ENCODE results near the gene EML2. TPM values are rescaled to one million over a fixed set of nuclear protein-coding genes. Genes with fewer than 3 reads are reported as not detected.
A peak's percentile ranks its signal among the peaks of the same experiment; 100 is the strongest.

Gene EML2
- total RNA-seq, 4 donors from 2014 or later: 1.2 to 18.4 (median 11.6) TPM

DNA sequence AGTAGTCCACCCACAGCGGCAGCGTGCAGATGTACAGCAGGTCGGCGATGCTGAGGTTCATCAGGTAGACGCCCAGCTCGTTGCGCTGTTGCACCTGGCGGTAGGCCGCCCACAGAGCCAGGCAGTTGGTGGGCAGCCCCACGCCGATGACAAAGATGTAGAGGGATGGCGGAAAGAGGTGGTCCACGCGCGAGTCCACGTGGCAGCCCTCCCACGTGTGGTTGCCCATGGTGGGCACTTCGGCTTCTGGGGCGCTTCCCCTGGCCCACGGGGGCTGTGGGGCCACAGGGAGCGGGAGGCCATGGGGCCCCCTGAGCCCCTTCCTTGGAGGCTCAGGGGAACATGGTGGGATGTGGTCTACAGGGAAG, 47.6 kb downstream of the EML2 start:
- no peaks in the 10 kb centered on the region for H3K4me1 ChIP-seq
- no peaks in the 10 kb centered on the region for H3K27me3 ChIP-seq
- intact Hi-C loops (cut with DNase I; ENCODE audit: low total_unique reads): no loop called here
- H3K36me3 ChIP-seq: no peaks in the 10 kb centered on the region
- H3K4me3 ChIP-seq: no peak overlapping the region
- DNase-seq: no peak
- no peak overlapping the region for H3K27ac ChIP-seq
- H3K9me3 ChIP-seq: no peaks in the 10 kb centered on the region
- TF ChIP-seq POLR2A (IDR thresholded peaks at IDR 0.05): no peak
- TF ChIP-seq, protein P1, sequence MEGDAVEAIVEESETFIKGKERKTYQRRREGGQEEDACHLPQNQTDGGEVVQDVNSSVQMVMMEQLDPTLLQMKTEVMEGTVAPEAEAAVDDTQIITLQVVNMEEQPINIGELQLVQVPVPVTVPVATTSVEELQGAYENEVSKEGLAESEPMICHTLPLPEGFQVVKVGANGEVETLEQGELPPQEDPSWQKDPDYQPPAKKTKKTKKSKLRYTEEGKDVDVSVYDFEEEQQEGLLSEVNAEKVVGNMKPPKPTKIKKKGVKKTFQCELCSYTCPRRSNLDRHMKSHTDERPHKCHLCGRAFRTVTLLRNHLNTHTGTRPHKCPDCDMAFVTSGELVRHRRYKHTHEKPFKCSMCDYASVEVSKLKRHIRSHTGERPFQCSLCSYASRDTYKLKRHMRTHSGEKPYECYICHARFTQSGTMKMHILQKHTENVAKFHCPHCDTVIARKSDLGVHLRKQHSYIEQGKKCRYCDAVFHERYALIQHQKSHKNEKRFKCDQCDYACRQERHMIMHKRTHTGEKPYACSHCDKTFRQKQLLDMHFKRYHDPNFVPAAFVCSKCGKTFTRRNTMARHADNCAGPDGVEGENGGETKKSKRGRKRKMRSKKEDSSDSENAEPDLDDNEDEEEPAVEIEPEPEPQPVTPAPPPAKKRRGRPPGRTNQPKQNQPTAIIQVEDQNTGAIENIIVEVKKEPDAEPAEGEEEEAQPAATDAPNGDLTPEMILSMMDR (IDR thresholded peaks at IDR 0.05): no peak

DNA sequence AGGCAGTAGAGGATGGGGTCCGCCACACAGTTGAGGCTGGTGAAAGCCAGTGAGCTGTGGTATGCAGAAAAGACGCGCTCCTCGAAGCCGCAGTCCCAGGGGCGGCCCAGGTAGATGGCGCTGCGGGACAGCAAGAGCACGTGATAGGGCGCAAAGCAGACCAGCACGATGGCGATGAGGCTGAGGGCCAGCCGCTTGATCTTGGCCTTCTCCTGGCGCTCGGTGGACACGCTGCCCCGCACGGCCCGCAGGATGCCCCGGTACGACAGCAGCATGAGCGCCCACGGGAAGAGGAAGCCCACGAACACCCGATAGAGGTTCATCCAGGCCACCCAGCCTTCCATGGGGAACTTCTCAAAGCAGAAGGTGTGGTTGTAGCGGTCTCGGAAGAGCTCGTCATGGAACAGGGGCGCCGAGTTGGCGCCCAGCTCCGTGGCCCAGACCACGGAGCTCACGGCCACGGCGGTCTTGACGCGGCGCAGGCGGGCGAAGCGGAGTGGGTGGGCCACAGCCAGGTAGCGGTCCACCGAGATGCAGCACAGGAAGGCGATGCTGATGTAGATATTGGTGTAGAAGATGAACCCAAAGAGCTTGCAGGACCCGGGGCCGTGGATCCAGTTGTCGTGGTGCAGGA, 48.1 kb downstream of the EML2 start:
- TF ChIP-seq POLR2A (IDR thresholded peaks at IDR 0.05): no peak
- TF ChIP-seq, protein P1 (IDR thresholded peaks at IDR 0.05): peak in 1 of 4 experiments; percentile 10
- H3K27ac ChIP-seq: no peak overlapping the region
- DNase-seq: no peak
- H3K36me3 ChIP-seq: no peaks in the 10 kb centered on the region
- no peak overlapping the region for H3K4me3 ChIP-seq
- H3K9me3 ChIP-seq: no peaks in the 10 kb centered on the region
- no peaks in the 10 kb centered on the region for H3K4me1 ChIP-seq
- no peaks in the 10 kb centered on the region for H3K27me3 ChIP-seq
- intact Hi-C loops (cut with DNase I; ENCODE audit: low total_unique reads): no loop called here

DNA sequence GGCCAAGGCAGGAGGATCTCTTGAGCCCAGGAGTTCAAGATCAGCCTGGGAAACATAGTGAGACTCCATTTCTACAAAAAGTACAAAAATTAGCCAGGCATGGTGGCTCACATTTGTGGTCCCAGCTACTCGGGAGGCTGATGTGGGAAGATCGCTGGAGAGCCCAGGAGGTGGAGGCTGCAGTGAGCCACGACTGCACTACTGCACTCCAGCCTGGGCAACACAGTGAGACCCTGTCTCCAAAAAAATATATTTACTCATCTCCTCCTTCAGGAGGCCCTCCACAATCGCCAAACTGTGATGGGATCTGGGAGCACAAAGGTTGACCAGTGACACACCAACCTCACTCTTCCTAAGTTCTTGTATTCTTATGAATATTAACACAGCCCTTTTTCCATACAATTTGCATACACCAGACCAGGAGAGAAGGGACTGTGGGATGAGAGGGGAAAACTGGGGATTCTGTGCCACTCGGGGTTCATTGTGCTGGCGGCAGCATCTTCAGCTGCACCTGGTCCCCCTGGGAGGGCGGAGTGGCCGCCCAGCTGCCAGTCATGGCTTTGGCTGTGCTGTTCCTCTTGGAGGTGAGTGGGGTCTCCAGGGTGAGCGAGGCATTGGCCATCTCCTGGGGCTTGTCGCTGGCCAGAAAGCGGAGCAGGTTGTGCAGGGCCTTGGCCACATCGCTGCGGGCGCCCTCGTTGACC, 48.7 kb downstream of the EML2 start:
- H3K4me3 ChIP-seq: no peak overlapping the region
- H3K36me3 ChIP-seq: no peaks in the 10 kb centered on the region
- no peaks in the 10 kb centered on the region for H3K9me3 ChIP-seq
- DNase-seq: no peak
- no peak overlapping the region for H3K27ac ChIP-seq
- intact Hi-C loops (cut with DNase I; ENCODE audit: low total_unique reads): no loop called here
- TF ChIP-seq POLR2A (IDR thresholded peaks at IDR 0.05): no peak
- TF ChIP-seq, protein P1 (IDR thresholded peaks at IDR 0.05): no peak
- no peaks in the 10 kb centered on the region for H3K4me1 ChIP-seq
- H3K27me3 ChIP-seq: no peaks in the 10 kb centered on the region

DNA sequence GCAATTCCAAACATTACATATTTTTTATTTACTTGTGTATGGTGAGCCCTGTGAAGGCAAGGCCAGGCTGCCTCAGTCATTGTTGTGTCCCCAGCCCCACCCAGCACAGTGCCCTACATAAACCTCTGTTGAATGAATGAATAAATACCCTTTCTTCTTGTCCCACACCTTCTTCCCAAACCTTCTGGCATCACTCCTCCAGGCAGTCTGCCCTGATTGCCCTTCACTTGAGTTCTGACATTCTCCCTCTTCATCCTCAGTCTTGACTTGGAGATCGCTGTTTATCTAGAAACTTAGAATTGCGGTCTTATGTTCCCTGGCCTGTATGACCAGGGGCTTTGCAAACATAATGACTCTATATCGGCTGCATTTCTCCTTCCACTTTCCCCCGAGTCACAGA, 49.4 kb downstream of the EML2 start:
- intact Hi-C loops (cut with DNase I; ENCODE audit: low total_unique reads): no loop called here
- Histone ChIP-seq H3K27ac (no peak overlapping the region), H3K9me3 (no peaks in the 10 kb centered on the region), H3K36me3 (no peaks in the 10 kb centered on the region), H3K27me3 (no peaks in the 10 kb centered on the region), H3K4me1 (no peaks in the 10 kb centered on the region), H3K4me3 (no peak overlapping the region)
- no peak for TF ChIP-seq POLR2A (IDR thresholded peaks at IDR 0.05)
- TF ChIP-seq, protein P1 (IDR thresholded peaks at IDR 0.05): no peak
- DNase-seq: no peak

DNA sequence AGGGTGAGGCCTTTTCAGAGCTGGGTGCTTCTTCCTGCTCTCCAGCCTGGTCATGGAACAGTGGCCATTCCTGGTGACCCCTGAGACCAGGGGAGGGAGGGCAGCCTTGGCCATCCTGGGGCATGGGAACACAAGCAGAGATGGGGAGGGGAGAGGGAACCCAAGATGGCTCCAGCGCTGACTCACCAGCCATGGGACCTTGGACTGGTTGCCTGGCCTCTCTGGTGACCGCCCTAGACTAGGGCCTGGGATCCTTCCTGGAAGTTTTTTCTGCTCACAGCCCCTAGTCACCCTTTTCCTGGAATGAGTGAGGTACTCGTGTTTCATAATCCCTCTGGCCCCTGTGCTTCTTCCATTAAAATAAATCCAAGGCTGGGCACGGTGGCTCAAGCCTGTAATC, 51.3 kb downstream of the EML2 start:
- H3K4me3 ChIP-seq: no peak overlapping the region
- H3K4me1 ChIP-seq: peaks cover 0 to 3% of the 10 kb centered on the region in 2 donors
- H3K27ac ChIP-seq: no peak overlapping the region
- no peaks in the 10 kb centered on the region for H3K27me3 ChIP-seq
- no peak for DNase-seq
- TF ChIP-seq POLR2A (IDR thresholded peaks at IDR 0.05): no peak
- TF ChIP-seq, protein P1 (IDR thresholded peaks at IDR 0.05): no peak
- no peaks in the 10 kb centered on the region for H3K9me3 ChIP-seq
- no peaks in the 10 kb centered on the region for H3K36me3 ChIP-seq
- intact Hi-C loops (cut with DNase I; ENCODE audit: low total_unique reads): no loop called here

All from uterus (tissue), 4 donors.